Loucy (cell line): Measurements from ENCODE around the gene HBP1.

Experiments
- H2AFZ ChIP-seq: fragments of 200-600 bp; sonication (generic); 2 replicates; pipeline ENCODE4 v1.6.0; 2016; ENCODE audit warnings: antibody characterized with exemption, mild to moderate bottlenecking, low read length, moderate library complexity
- H3F3A ChIP-seq: fragments of 200-600 bp; 2 replicates; pipeline ENCODE4 v1.6.0; 2016; ENCODE audit warnings: antibody characterized with exemption, low read depth, mild to moderate bottlenecking
- H3K27me3 ChIP-seq: fragments of 200-600 bp; sonication (generic); 2 replicates; pipeline ENCODE4 v1.6.1; 2014; ENCODE audit warnings: low read length, mild to moderate bottlenecking; ENCODE audit not compliant: insufficient read depth, poor library complexity, severe bottlenecking
- H3K36me3 ChIP-seq: fragments of 200-600 bp; sonication (generic); 2 replicates; pipeline ENCODE4 v1.6.1; 2016; ENCODE audit warnings: low read length; ENCODE audit not compliant: insufficient read depth
- H3K4me1 ChIP-seq: fragments of 200-600 bp; sonication (generic); 2 replicates; pipeline ENCODE4 v1.5.1; 2014; ENCODE audit warnings: low read length, mild to moderate bottlenecking; ENCODE audit not compliant: insufficient read depth, poor library complexity, severe bottlenecking
- H3K4me2 ChIP-seq: fragments of 200-600 bp; sonication (generic); 2 replicates; pipeline ENCODE4 v1.6.0; 2014; ENCODE audit warnings: antibody characterized with exemption, low read length, low read depth, mild to moderate bottlenecking; ENCODE audit not compliant: poor library complexity, severe bottlenecking
- H3K4me3 ChIP-seq: fragments of 200-600 bp; sonication (generic); 2 replicates; pipeline ENCODE4 v1.5.1; 2014; ENCODE audit warnings: low read length, mild to moderate bottlenecking, mixed read lengths; ENCODE audit not compliant: poor library complexity, severe bottlenecking
- H3K79me2 ChIP-seq: fragments of 200-600 bp; sonication (generic); 2 replicates; pipeline ENCODE4 v1.6.1; 2014; ENCODE audit warnings: low read length; ENCODE audit not compliant: insufficient read depth
- H3K9ac ChIP-seq: fragments of 200-600 bp; sonication (generic); 2 replicates; pipeline ENCODE4 v1.6.0; 2014; ENCODE audit warnings: mild to moderate bottlenecking, low read depth, low read length, moderate library complexity; ENCODE audit not compliant: poor library complexity, severe bottlenecking
- H3K9me2 ChIP-seq: fragments of 200-600 bp; sonication (generic); replicated peaks from 2 replicates; pipeline ENCODE4 v1.6.1; 2016; ENCODE audit warnings: low read depth, low read length, mixed read lengths
- H3K9me3 ChIP-seq: fragments of 200-600 bp; sonication (generic); 2 replicates; pipeline ENCODE4 v1.6.1; 2014; ENCODE audit warnings: mild to moderate bottlenecking, antibody characterized with exemption, low read length, low read depth; ENCODE audit not compliant: insufficient read depth
- H4K20me1 ChIP-seq: fragments of 200-600 bp; sonication (generic); 2 replicates; pipeline ENCODE4 v1.6.0; 2014; ENCODE audit warnings: antibody characterized with exemption, low read length, mild to moderate bottlenecking; ENCODE audit not compliant: insufficient read depth, poor library complexity, severe bottlenecking
- EZH2phosphoT487 ChIP-seq: fragments of 200-600 bp; IDR thresholded peaks from 2 replicates; pipeline ENCODE4 v1.6.1; 2018; ENCODE audit warnings: antibody characterized with exemption, mild to moderate bottlenecking, moderate library complexity, borderline replicate concordance
- TF ChIP-seq, protein P1 (sequence below): fragments of 200-600 bp; sonication (generic); conservative IDR thresholded peaks from 2 replicates; pipeline ENCODE4 v1.5.1; 2014; ENCODE audit warnings: mild to moderate bottlenecking, antibody characterized with exemption, low read length

HBP1 gene

DNA sequence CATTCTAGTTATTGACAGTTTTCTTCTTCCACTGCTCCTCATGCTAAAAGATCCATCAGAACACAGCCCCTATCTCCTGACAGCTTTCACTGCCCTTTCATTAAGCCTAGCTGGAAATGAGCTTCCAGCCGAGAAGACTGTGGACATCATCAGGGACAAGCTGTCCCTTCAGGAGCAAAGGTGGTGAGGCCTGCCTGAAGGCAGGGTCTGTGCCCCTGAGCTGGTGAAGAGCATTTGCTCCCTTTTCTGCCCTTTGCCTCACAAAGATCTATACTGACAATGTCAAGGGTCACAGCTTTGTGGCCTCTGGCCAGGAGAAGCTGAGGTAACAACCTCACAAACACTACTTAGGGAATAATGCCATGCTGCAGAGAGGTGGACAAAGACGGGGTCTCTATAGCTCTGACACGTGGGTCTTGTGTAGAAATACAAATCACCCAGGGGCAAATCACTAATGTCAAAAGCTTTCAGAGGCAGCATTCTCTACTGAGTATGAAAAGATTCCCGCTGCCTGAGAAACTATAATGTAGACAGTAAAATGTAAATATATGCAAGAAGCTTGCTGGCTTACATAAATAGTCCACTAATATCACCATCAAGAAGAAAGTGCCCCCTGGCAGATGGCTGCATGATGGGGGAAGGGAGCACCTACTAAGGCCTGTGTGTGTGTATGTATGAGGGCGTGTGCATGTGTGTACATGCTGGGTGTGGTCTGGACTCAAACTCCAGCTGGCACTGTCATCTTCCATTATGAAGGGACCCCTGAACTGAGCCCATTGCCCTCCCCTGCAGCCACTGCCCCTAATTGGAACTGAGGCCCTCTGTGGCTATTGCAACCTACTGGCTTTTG, 55.8 kb downstream of the HBP1 start:
- Histone ChIP-seq H2AFZ (no peak overlapping the region), H3K4me3 (no peak overlapping the region), H3K9me2 (no peaks in the 10 kb centered on the region), H3K4me1 (no peaks in the 10 kb centered on the region), H3K36me3 (no peaks in the 10 kb centered on the region), H3K4me2 (no peak overlapping the region), H3K9ac (no peak overlapping the region), H3F3A (no peaks in the 10 kb centered on the region), H3K79me2 (no peaks in the 10 kb centered on the region), H3K9me3 (no peaks in the 10 kb centered on the region), H4K20me1 (no peaks in the 10 kb centered on the region), H3K27me3 (no peaks in the 10 kb centered on the region)
- no peak for TF ChIP-seq EZH2phosphoT487
- TF ChIP-seq, protein P1, sequence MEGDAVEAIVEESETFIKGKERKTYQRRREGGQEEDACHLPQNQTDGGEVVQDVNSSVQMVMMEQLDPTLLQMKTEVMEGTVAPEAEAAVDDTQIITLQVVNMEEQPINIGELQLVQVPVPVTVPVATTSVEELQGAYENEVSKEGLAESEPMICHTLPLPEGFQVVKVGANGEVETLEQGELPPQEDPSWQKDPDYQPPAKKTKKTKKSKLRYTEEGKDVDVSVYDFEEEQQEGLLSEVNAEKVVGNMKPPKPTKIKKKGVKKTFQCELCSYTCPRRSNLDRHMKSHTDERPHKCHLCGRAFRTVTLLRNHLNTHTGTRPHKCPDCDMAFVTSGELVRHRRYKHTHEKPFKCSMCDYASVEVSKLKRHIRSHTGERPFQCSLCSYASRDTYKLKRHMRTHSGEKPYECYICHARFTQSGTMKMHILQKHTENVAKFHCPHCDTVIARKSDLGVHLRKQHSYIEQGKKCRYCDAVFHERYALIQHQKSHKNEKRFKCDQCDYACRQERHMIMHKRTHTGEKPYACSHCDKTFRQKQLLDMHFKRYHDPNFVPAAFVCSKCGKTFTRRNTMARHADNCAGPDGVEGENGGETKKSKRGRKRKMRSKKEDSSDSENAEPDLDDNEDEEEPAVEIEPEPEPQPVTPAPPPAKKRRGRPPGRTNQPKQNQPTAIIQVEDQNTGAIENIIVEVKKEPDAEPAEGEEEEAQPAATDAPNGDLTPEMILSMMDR, result no peak

DNA sequence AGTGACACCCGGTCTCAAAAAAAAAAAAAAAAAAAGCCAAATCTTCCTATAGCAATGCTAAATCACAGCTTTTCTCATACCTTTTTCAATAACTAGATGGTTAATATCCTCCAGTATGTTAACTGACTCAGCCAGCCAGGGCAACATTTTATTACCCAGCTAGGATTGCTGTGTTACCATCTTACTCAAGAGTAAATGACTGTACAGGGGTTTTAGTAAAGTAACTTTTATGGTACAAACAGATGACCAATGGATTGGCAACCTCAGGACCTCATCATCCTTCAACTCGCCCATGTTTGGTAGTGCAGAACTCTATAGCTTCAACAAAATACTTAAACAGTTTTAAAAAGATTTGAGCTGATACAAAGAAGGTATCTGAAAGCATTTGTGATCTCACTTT, 59.5 kb downstream of the HBP1 start:
- H3K9me2 ChIP-seq, result no peaks in the 10 kb centered on the region
- no peak overlapping the region for H3K4me3 ChIP-seq
- no peaks in the 10 kb centered on the region; the same call in 1 of the 2 replicates for H3K36me3 ChIP-seq
- no peaks in the 10 kb centered on the region for H3K79me2 ChIP-seq
- H3K27me3 ChIP-seq, result no peaks in the 10 kb centered on the region
- H3K4me1 ChIP-seq, result no peaks in the 10 kb centered on the region
- TF ChIP-seq, protein P1, result no peak
- TF ChIP-seq EZH2phosphoT487, result no peak
- no peaks in the 10 kb centered on the region for H3K9me3 ChIP-seq
- no peaks in the 10 kb centered on the region for H4K20me1 ChIP-seq
- H3F3A ChIP-seq, result no peaks in the 10 kb centered on the region
- no peak overlapping the region for H3K9ac ChIP-seq
- no peak overlapping the region for H3K4me2 ChIP-seq
- H2AFZ ChIP-seq, result no peak overlapping the region

DNA sequence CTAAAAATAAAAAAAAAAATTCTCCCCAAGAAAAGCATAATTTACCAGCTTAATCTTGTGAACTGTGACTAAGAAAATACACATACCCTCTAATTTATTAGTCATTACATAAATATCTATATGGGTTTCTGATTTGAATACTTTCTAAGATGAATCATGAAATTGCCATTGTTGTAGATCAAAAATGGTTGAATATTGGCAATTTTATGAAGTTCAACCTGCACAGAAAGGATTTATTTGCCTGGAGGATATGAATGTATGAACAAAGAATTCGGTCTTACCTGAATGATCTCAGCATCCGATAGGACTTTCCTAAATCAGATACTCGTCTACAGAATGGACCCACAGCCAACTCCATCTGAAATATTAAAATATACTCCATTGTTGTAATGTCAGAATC, 61.5 kb downstream of the HBP1 start:
- Histone ChIP-seq H3K79me2 (no peaks in the 10 kb centered on the region), H3K4me1 (no peaks in the 10 kb centered on the region), H3K27me3 (no peaks in the 10 kb centered on the region), H3K36me3 (no peaks in the 10 kb centered on the region; the same call in 1 of the 2 replicates), H3K9ac (no peak overlapping the region), H3K4me2 (no peak overlapping the region), H3K4me3 (no peak overlapping the region), H3K9me2 (no peaks in the 10 kb centered on the region), H3F3A (no peaks in the 10 kb centered on the region), H2AFZ (no peak overlapping the region), H4K20me1 (no peaks in the 10 kb centered on the region), H3K9me3 (no peaks in the 10 kb centered on the region)
- TF ChIP-seq, protein P1, result no peak
- TF ChIP-seq EZH2phosphoT487, result no peak
